Activated CD8-positive, alpha-beta memory T cell treated with anti-CD3 and anti-CD28 coated beads, Interleukin-2, amount 50 U/mL, for 4 hours (primary cell): ENCODE measurements around the gene SLC25A24.
"Not testable (repeated sequence)": the region's sequence is repeated elsewhere in the genome, so short reads cannot be mapped to it uniquely, and the experiment has no call there.

Experiments
- DNase-seq: peaks from one replicate; pipeline ENCODE4 v3.0.0-alpha.2; 2020

Gene SLC25A24

DNA sequence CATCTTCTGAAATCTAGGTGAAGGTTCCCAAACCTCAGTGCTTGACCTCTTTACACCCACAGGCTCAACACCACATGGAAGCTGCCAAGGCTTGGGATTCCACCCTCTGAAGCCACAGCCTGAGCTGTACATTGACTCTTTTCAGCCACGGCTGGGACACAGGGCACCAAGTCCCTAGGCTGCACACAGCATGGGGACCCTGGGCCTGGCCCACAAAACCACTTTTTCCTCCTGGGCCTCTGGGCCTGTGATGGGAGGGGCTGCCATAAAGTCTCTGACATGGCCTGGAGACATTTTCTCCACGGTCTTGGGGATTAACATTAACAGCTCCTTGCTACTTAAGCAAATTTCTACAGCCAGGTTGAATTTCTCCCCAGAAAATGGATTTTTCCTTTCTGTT, 67.8 kb downstream of the SLC25A24 start:
- not testable (repeated sequence) for DNase-seq

DNA sequence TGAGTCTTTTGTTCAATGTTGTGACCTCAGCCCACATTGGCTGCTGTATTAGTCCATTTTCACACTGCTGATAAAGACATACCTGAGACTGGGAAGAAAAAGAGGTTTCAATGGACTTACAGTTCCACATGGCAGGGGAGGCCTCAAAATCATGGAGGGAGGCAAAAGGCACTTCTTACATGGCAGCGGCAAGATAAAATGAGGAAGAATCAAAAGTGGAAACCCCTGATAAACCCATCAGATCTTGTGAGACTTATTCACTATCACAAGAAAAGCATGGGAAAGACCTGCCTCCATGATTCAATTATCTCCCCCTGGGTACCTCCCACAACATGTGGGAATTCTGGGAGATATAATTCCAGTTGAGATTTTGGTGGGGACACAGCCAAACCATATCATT, 68.9 kb downstream of the SLC25A24 start:
- not testable (repeated sequence) for DNase-seq

DNA sequence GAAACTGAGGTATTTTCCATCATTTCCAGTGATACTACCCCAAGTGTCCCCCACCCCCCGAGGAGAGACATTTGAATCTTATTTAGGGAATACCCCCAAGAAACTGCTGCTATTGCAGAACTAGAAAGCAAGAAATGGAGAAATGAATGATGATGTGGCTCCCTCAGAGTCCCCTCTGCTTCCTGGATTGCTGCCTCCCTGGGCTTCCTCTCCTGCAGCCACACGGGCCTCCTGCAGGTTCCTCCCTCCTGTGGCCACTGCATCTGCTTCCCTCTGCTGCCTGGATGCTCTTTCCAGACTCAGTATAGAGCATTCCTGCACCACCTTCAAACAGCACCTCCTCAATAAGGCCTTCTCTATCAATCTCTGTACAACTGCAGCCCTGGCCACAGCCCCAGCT, 69.3 kb downstream of the SLC25A24 start:
- no peak for DNase-seq

DNA sequence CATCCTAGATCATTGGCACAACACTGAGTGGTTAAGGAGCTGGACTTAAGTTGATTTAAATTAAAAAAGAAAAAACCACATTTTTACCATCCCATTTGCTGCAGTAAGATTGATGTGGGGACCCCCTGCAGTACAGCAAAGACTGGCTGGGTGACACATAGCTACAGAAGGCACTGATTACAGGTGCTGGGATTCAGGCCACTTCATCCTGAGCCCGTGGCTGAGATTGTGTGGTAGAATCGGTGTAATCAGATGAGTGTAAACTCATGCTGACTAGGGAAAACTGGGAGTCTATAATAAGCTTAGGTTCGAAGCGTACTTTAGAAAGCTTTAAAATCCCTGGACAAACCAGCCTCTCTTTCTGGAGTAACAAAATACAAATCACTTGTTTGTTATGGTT, 70.1 kb downstream of the SLC25A24 start:
- DNase-seq = no peak

DNA sequence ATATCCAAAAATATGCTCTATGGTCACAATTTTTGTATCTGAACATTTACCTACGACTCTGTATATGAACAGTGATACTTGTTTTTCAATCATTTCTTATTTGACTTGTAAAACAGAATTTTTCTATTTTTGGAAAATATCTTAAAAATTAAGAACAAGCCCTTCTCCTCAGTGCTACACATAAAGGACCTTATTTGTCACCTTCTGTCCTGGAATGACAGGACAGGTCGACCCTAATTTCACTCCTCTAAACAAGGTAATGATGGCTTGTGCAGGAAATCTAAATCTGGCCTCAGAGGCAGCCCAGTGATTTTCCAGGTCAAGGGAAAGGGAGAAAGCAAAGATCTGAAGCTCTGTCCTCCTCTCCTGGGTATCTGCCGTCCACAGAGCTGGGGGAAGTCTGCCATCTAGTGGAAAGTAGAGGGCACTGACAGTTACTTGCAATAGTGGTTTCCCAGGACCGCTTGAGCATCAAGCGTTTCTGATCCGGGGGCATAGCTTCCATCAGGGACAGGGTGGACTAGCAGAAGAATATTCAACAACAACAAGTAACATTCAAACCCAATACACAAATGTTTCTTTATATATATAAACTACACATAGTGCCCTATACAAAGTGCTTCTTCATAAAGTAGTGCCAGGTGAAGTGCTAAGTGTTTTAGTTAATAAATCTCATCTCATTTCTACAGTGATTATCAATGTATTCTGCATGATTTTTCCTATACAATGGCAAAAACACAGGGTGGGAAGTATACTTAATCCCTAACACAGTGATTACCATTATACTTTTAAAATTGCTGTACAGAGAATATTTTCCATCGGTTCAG, 74.6 kb downstream of the SLC25A24 start:
- DNase-seq = peak; percentile 63

DNA sequence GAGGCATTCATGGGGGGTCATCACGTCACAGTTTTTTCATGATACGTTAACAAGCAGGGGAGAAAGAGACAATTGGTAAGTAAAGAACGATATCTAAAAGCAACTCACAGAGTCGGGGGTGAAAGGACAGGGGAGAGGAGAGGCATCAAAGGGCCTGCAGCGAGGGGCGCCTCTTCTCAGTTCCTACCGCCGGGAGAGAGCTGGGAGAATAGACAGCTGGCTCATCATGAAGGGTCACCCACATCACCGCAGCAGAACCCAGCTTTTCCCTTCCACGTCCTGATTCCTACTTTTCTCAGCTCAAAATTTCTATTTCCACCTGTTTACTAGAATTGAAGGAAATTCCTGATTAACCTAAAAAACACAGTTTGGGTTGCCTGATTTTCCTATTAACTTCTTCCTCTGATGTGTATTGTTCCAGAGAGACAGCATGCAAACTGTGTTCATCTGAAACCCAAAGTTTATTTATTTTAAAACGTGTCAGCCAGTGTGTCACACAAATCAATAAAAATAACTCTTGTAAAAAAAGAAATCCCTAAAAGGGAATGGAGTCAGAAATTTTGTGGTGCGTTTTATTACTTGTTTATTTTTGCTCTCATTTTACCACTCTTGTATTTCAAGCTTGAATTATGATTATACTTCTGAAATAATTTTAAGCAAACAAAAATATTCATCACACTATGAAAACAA, 75.4 kb downstream of the SLC25A24 start:
- no peak for DNase-seq

DNA sequence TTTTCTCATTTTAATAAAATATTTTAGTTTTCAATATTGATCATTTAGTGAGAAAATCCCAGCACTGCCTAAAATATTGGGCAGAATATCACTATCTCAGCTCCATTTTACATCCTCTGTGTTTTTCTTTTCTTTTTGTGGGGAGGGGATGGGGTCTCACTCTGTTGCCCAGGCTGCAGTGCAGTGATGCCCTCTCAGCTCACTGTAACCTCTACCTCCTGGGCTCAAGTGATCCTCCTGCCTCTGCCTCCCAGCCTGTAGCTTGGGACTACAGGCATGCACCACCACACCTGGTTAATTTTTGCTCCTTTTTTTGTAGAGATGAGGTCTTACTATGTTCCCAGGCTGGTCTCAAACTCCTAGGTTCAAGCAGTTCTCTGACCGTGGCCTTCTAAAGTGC, 76.1 kb downstream of the SLC25A24 start:
- no peak for DNase-seq

DNA sequence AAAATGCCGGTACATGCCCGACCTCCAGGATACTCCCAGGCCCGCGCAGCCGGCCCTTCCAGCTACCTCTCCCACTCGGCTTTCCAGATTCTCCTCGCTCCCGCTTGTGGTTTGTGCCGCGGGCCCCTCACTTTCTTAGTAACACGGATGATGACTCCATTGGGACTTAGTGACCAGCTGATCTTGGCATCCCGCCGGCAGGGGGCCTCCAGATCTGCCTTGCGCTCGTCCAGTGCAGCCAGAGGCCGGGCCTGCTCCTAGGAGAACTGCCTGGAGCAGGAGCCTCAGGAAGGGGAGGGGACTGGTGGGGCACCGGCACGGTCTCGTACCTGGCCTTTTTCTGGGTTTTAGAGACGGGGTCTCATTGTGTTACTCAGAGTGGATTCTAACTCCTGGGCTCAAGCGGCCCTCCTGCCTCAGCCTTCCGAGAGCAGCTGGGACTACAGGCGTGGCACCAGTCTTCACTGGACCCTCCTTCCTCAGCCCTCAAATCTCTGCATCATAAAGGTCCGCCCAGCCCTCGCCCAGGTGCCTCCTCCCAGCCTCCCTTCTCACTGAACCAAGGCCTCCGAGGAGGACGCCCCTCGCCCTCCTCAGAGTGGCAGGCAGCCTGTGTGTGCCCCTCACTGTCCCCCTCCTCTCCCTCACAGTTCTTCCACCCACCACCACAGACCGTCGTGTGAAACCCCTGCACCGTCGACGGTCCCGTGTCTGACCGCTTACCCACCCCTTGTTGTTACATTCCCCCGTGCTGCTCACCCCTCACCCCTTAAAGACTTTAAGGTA, 78.6 kb downstream of the SLC25A24 start:
- DNase-seq = no peak

DNA sequence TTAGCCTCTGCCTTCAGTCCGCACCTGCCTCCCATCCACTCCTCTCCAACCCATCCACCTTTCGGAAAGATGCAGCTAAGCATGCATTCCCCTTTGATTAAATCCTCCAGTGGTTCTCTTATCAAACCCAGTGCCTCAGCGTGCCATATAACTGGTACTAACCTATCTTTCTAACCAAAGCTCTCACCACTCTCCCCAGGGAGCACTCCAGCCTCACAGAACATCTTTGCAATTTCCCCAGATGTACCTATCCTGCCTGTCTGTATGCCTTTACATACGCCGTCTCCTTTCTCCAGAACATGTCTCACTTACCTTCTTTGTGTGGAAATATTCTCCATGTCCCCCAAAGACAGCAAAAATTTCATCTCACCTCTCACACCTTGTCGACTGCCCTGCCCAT, 80.0 kb downstream of the SLC25A24 start:
- DNase-seq = no peak

DNA sequence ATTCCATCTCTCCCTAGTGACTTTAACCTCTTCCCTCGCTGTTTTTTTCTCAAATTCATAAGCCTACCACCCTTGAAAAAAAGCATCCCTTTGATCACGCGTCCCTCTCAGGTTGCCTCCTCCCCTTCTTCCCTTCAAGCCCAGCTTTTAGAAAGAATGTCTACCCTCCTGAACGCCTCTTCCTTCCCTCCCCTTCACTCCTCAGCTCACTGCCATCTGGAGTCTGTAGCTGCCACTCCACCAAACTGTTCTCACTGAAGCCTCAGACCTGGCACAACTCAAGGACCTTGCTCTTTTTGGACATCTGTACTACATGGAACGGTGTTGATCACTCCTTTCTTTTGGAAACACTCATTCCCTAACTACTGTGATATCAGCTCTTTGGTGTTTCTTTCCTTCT, 80.6 kb downstream of the SLC25A24 start:
- DNase-seq = no peak

DNA sequence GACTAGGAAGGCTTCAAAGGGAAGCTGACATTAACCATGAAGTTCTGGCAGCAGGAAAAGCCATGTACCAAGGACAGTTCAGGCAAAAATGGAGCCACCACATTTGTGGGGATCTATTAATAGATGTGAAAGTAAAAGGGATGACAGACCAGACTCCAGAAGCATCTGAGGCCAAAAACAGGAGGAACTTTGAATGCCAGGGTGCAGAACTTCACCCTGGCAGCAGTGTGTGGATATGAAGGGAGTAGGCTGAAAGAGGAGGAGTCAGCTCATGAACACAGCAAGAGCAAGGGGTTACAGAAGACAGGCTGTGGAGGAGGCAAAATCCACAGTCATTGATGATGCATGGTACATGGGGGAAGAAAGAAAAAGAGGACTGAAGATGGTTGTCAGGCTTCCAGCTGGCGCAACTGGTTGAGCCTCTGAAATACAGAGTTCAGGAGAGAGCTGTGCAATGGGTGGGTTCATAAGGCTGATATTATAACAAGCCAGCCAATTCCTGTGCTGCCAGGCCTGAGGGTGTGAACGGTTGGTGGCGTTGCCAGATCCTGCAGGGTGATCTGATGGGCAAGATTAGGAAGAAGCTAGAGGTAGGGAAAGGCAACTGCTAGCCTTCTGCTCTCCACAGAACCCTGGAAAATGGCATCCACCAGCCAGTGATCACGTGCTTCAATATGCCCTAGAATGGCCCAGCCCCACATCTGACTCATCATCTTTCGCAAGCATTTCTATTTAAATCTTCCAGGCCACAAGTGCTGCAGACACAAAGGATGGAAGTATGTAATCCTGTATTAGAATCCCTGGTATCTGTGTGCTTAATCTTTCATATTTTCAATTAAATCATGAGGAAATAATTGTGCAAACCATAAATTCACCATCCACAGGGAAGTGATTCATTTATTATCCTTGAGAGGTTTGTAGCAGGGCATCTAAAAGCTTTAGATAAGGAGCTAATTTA, 81.9 kb downstream of the SLC25A24 start:
- DNase-seq = no peak

DNA sequence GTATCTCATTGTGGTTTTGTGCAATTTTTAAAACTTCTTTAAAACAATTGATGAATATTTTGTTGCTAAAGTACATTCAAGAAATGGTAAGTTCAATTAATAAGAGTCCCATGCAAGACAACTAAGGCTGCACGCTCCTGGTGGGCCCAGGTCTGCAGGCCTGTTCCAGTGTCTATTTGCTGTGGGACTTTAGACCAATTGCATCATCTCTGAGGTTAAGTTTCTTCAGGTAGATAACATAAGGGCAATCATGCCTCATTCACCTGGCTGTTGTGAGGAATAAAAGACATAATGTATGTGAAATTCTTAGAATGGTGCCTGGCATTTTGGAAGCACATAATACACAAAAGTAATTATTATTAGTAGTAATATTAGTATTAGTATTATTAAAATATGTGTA, 82.9 kb downstream of the SLC25A24 start:
- DNase-seq = no peak

DNA sequence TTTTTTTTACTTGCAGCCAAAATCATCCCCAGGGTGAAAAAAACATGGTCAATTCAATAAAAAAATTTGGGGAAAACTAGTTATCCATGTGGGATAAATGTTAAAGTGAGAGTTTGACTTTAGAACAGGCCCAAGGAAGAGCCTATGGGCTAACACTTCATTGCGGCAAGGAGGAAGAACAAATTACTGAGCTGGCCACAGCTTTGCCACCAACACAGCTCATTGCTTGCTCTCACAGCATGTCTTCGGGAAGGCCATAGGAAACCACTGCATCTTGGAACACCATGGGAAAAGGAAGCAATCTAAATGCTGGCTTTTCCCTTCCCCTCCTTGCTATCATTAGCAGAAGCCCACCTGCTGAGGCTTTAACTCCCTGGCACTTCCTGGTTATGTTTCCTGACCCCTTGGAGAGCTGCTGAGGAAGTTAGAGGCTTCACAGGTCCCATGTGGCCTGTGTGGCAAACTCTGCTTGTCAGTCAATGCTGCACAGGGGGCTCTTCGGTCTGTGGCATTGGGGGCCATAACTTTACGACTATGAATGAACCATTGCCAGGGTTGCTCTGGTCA, 86.0 kb downstream of the SLC25A24 start:
- DNase-seq = no peak

DNA sequence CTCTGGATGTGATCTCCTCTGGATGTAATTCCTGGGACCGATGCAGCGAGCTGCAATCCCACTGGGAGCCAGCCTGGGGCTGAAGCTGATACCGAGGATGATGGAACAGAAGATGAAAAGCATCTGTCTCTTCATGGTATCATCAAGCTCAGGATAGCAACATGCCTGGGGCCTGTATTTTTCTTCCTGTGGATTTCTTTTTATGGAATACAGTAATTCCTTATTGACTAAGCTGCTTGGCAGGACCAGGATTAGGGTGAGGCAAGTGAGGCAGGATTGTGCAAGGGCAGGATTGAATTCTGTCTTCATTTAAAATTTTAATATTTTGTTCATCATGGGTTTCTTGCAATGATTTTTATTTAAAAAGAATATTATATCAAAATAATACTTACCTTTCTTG, 86.6 kb downstream of the SLC25A24 start:
- DNase-seq = no peak

DNA sequence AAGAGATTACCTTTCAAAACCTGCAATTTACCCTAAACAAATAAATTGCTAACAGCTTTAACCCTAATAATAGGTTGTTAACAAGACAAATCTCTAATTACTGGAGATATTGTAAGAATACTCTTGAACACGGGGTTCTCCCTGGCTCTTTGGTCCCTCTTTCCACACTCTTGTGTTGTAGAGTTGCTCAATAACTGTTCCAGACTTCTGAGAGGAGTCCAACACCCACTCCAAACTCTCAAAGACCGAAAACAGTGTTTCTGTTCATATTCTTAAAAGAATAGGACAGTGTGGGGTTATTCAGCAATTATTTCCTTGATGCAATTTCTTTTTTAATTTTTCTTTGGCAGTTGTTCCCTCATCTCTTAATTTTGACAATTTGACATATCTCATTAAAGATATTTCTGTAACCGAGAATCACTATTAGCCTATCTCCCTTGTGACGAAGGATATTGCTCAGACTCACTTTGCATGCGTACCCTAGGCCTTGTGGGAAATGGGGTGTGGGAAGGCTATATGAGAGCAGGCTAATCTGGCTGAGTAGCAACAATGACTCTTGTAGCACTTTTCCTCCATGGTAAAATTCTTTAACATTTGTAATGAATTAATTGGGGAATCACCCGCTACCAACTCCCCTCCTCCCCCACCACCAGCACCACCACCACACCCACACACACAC, 90.7 kb downstream of the SLC25A24 start:
- no peak for DNase-seq

DNA sequence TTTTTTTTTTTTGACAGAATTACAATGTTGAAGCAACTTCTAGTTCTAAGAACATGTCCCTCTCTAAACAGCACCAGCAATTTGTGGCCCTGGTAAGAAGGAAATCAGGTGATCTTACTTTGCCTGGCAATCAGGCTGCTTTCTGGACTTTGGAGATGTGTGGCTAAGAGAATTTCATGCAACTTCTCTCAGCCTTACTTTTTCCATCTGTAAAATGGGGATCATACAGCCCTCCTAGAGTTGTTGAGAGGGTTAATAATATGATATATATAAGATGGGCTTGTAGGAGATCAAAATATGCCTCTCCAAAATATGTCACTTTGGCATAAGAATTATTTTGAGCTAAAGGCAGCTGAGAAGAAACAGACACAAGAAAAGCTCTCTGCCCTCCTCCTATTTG, 92.0 kb downstream of the SLC25A24 start:
- no peak for DNase-seq

DNA sequence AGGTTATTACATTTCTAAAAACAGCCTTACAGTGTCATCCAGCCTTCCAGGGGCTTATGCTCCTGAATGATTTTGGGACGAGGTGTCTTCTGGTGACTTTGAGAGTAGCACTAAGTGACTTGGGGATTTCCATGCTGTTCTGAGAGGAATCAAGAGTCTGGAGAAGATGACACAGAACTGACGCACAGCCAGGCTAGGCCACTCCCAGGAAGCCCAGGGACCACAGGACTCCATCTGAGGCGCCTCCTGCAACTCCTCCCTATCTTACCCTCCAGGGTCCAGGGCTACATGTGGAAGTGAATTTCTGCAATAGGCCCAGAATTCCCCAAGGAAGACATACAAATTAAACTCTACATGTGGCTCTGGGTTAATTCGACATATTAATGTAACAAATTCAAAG, 92.5 kb downstream of the SLC25A24 start:
- DNase-seq = peak; percentile 29

DNA sequence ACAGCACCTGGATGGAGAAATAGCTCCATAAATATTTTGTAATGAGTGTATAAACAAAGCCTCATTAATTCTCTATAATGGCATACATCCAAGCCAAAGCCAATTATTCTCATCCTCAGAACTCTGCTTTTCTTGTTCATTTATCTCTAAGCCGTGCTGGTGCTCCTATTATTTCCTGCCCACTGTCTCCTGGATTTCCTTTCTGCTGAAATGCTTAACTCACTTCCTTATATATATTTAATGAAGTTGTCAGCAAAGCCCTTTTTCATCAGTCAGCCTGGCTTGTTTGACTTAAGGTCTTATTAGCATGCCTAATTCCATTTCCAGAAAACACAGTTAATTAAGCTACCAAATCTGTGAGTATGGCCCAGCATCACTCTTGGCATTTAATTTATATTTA, 93.4 kb downstream of the SLC25A24 start:
- DNase-seq = no peak

DNA sequence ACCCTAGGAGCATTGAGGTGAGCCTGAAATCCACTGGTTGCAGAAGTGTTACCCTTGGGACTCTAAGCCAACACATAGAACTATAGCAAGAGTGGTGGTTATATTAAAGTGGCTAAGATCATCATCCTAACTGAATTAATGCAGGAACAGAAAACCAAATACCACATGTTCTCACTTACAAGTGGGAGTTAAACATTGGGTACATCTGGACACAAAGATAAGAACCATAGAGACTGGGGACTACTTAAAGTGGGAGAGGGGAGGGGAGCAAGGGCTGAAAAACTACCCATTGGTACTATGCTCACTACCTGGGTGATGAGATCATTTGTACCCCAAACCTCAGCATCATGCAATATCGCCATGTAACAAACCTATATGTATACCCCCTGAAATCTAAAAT, 100.0 kb downstream of the SLC25A24 start:
- no peak for DNase-seq

DNA sequence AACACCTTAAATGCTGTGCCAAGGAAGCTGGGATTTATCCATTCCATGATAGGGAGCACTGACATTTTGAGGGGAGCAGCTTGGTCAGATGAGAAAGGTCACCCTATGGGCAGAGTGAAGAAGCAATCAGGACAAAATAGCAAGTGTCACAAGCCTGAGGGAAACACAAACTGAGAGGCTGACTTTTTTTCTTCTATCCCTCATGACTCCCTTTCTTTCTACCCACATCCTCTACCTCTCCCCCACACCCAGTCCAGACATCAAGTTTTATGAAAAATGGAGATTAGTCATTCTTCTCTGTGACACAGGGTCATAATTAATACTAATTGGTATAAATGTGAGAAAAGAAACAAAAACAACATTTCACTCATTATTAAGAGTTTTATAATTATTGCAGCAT, 103.1 kb downstream of the SLC25A24 start:
- no peak for DNase-seq

DNA sequence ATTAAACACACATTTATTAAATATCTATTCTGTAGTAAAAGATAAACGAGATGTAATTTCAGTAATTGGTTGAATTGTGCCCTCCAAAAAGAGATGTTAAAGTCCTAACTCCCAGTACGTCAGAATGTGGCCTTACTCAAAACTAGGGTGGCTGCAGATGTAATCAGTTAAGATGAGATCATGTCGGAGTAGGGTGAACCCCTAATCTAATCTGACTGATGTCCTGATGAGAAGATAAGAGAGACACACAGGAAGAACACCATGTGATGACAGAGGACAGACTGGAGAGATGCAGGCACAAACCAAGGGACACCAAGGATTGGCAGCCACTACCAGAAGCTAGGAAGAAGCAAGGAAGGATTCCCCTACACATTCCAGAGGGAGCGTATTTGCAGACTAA, 104.1 kb downstream of the SLC25A24 start:
- no peak for DNase-seq

DNA sequence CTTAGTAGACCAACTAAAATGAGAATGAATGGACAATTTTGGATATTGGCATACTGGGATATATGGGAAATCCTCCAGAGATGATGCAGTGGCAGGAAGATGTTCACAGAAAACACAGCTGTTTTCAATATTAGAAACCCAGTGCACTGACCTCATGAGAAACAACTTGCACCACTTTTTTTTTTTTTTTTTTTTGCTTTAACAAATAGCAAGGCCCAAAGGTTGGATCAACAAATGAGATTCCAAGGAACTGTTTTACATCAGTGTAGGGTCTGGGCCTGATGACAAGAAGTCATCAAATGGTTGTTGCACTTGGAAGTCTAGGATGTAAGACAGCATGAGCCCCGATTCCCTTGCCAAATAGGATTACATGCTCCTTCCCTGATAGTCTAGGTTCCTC, 110.7 kb downstream of the SLC25A24 start:
- DNase-seq = no peak
